H1 (cell line): Measurements from ENCODE around the gene GPR17. TPM values are rescaled to one million over a fixed set of nuclear protein-coding genes. Genes with fewer than 3 reads are reported as not detected.

ENCODE experiments used
- CTCF ChIA-PET: fragments of 300-600 bp; sonication (Branson Sonifier 250); formaldehyde crosslinking; loops from one replicate; lab custom pipeline; 2021; ENCODE audit not compliant: partially characterized antibody; lab: Charles Lee
- POLR2A ChIA-PET: fragments of 300-600 bp; sonication (Branson Sonifier 250); formaldehyde crosslinking; loops from one replicate; lab custom pipeline; 2021; ENCODE audit warnings: inconsistent platforms; ENCODE audit not compliant: partially characterized antibody; lab: Charles Lee
- DNase-seq, 2 experiments: peaks; one replicate each; pipeline versions ENCODE4 v3.0.0 to v3.0.0-alpha.2; 2010 to 2022; ENCODE audit warnings: low spot score in 2 of 2, low read depth in 1 of 2, mixed read lengths in 1 of 2
- FAIRE-seq: peaks from 2 replicates; lab custom pipeline; 2011; peaks lifted over from hg19 to GRCh38; lab: Jason Lieb, UNC
- H2AFZ ChIP-seq: 2 replicates; pipeline ENCODE4 v1.8.1; 2012; ENCODE audit warnings: low read length, inconsistent platforms
- H2AK5ac ChIP-seq: 2 replicates; pipeline ENCODE4 v1.6.1; 2013; ENCODE audit warnings: low read depth, low read length
- H2BK120ac ChIP-seq: replicated peaks from 2 replicates; pipeline ENCODE3; 2013; ENCODE audit warnings: low read depth, low read length, inconsistent platforms
- H2BK12ac ChIP-seq: 2 replicates; pipeline ENCODE4 v1.6.1; 2013; ENCODE audit warnings: low read depth, low read length
- H2BK15ac ChIP-seq: 2 replicates; pipeline ENCODE4 v1.6.1; 2013; ENCODE audit warnings: low read length
- H2BK20ac ChIP-seq: 2 replicates; pipeline ENCODE4 v1.6.1; 2013; ENCODE audit warnings: low read length
- H2BK5ac ChIP-seq: 2 replicates; pipeline ENCODE4 v1.6.1; 2013; ENCODE audit warnings: low read depth, low read length
- H3K14ac ChIP-seq: 2 replicates; pipeline ENCODE4 v1.6.1; 2013; ENCODE audit warnings: inconsistent platforms; ENCODE audit not compliant: insufficient read length
- H3K18ac ChIP-seq: 2 replicates; pipeline ENCODE4 v1.6.1; 2013; ENCODE audit warnings: low read length; ENCODE audit errors: extremely low read depth
- H3K23ac ChIP-seq: 2 replicates; pipeline ENCODE4 v1.6.1; 2013; ENCODE audit warnings: inconsistent platforms; ENCODE audit not compliant: insufficient read length
- H3K23me2 ChIP-seq: 2 replicates; pipeline ENCODE4 v1.6.1; 2013; ENCODE audit warnings: low read depth, low read length
- H3K27ac ChIP-seq: 2 replicates; pipeline ENCODE4 v1.6.1; 2011; ENCODE audit warnings: low read depth, low read length, inconsistent platforms
- H3K27me3 ChIP-seq, 4 experiments: replicated peaks in 1 of 4; 1 replicate in 1 of 4; 2 replicates in 3 of 4; pipeline versions ENCODE4 v1.6.1 to v1.8.1; 2011 to 2013; ENCODE audit warnings: low read length in 3 of 4, mild to moderate bottlenecking in 3 of 4, inconsistent platforms in 2 of 4, mixed read lengths in 2 of 4, moderate library complexity in 1 of 4; ENCODE audit not compliant: control insufficient read depth in 3 of 4, insufficient read depth in 3 of 4; ENCODE audit errors: extremely low read depth in 1 of 4
- H3K36me3 ChIP-seq, 4 experiments: 2 replicates each; pipeline versions ENCODE4 v1.6.1 to v1.8.1; 2011 to 2013; ENCODE audit warnings: mild to moderate bottlenecking in 4 of 4, low read length in 3 of 4, moderate library complexity in 2 of 4, control low read depth in 1 of 4, inconsistent platforms in 1 of 4; ENCODE audit not compliant: insufficient read depth in 4 of 4, control insufficient read depth in 2 of 4
- H3K4ac ChIP-seq: replicated peaks from 2 replicates; pipeline ENCODE3; 2013; ENCODE audit warnings: low read length, low read depth, mixed read lengths, inconsistent platforms; ENCODE audit not compliant: insufficient read length
- H3K4me1 ChIP-seq, 4 experiments: replicated peaks in 1 of 4; 1 replicate in 1 of 4; 2 replicates in 3 of 4; pipeline versions ENCODE4 v1.6.1 to v1.8.1; 2011 to 2013; ENCODE audit warnings: low read length in 3 of 4, inconsistent platforms in 2 of 4, mixed read lengths in 1 of 4; ENCODE audit not compliant: insufficient read depth in 4 of 4, control insufficient read depth in 3 of 4
- H3K4me2 ChIP-seq, 2 experiments: 2 replicates each; pipeline versions ENCODE4 v1.6.1 to v1.8.1; 2011 to 2013; ENCODE audit warnings: low read depth in 2 of 2, low read length in 2 of 2, control low read depth in 1 of 2, inconsistent platforms in 1 of 2, mild to moderate bottlenecking in 1 of 2; ENCODE audit not compliant: insufficient read depth in 1 of 2
- H3K4me3 ChIP-seq, 4 experiments: fragments of 200-600, 300-600 bp in 1 of 4; sonication (generic), shearing (Covaris generic), sonication (Bioruptor Twin) in 1 of 4; 2 replicates each; pipeline versions ENCODE4 v1.5.1 to v1.8.1; 2011 to 2016; ENCODE audit warnings: low read length in 4 of 4, low read depth in 3 of 4, control low read depth in 2 of 4, inconsistent platforms in 2 of 4, mild to moderate bottlenecking in 2 of 4, mixed read lengths in 1 of 4, moderate library complexity in 1 of 4; ENCODE audit not compliant: insufficient read depth in 2 of 4; ENCODE audit errors: extremely low read depth in 1 of 4
- H3K56ac ChIP-seq: replicated peaks from 2 replicates; pipeline ENCODE3; 2013; ENCODE audit warnings: low read depth, mild to moderate bottlenecking, mixed read lengths, low read length, inconsistent platforms; ENCODE audit not compliant: insufficient read length
- H3K79me1 ChIP-seq: 2 replicates; pipeline ENCODE4 v1.6.1; 2013; ENCODE audit warnings: low read depth, low read length, control low read depth
- H3K79me2 ChIP-seq, 2 experiments: 2 replicates each; pipeline versions ENCODE4 v1.6.1 to v1.8.1; 2012 to 2013; ENCODE audit warnings: low read length in 2 of 2, mild to moderate bottlenecking in 2 of 2, inconsistent platforms in 1 of 2; ENCODE audit not compliant: insufficient read depth in 2 of 2, control insufficient read depth in 1 of 2
- H3K9ac ChIP-seq, 4 experiments: replicated peaks in 1 of 4; 1 replicate in 1 of 4; 2 replicates in 3 of 4; pipeline versions ENCODE4 v1.6.1 to v1.8.1; 2011 to 2013; ENCODE audit warnings: low read depth in 3 of 4, low read length in 3 of 4, control low read depth in 2 of 4, mild to moderate bottlenecking in 2 of 4, moderate library complexity in 2 of 4, inconsistent platforms in 1 of 4; ENCODE audit errors: extremely low read depth in 1 of 4
- H3K9me3 ChIP-seq, 2 experiments: 2 replicates each; pipeline versions ENCODE4 v1.6.1 to v1.8.1; 2012 to 2013; ENCODE audit warnings: mild to moderate bottlenecking in 2 of 2, moderate library complexity in 2 of 2, control low read depth in 1 of 2, inconsistent platforms in 1 of 2, low read depth in 1 of 2, low read length in 1 of 2, mixed read lengths in 1 of 2; ENCODE audit not compliant: insufficient read depth in 2 of 2
- H4K20me1 ChIP-seq, 2 experiments: replicated peaks in 1 of 2; 2 replicates each; pipeline versions ENCODE3 to v1.8.1; 2011 to 2013; ENCODE audit warnings: inconsistent platforms in 2 of 2, low read length in 2 of 2, mild to moderate bottlenecking in 1 of 2; ENCODE audit not compliant: insufficient read depth in 2 of 2, control insufficient read depth in 1 of 2
- H4K5ac ChIP-seq: 2 replicates; pipeline ENCODE4 v1.6.1; 2013; ENCODE audit warnings: low read length, low read depth, mixed read lengths, inconsistent platforms; ENCODE audit not compliant: insufficient read length
- H4K8ac ChIP-seq: 2 replicates; pipeline ENCODE4 v1.8.0; 2013; ENCODE audit warnings: mild to moderate bottlenecking, moderate library complexity, low read length, inconsistent platforms; ENCODE audit not compliant: insufficient read depth; ENCODE audit errors: extremely low read depth
- H4K91ac ChIP-seq: replicated peaks from 2 replicates; pipeline ENCODE3; 2013; ENCODE audit warnings: low read length, mixed read lengths, inconsistent platforms; ENCODE audit not compliant: insufficient read length
- BCL11A ChIP-seq, 2 experiments: IDR thresholded peaks; one replicate each; pipeline ENCODE4 v1.6.1; 2011; ENCODE audit warnings: low read depth in 2 of 2, low read length in 2 of 2, mild to moderate bottlenecking in 2 of 2
- BRCA1 ChIP-seq: IDR thresholded peaks from 2 replicates; pipeline ENCODE4 v1.6.1; 2012; ENCODE audit warnings: low read depth, low read length, improper control_type of control experiment
- CHD2 ChIP-seq: IDR thresholded peaks from 2 replicates; pipeline ENCODE4 v1.6.1; 2012; ENCODE audit warnings: low read length, improper control_type of control experiment
- CREB1 ChIP-seq: IDR thresholded peaks from 2 replicates; pipeline ENCODE4 v1.6.1; 2012; ENCODE audit warnings: inconsistent platforms
- EP300 ChIP-seq, 2 experiments: IDR thresholded peaks; 1 replicate in 1 of 2; 2 replicates in 1 of 2; pipeline ENCODE4 v1.6.1; 2011 to 2012; ENCODE audit warnings: low read depth in 2 of 2, low read length in 2 of 2, mild to moderate bottlenecking in 2 of 2, borderline replicate concordance in 1 of 2, inconsistent platforms in 1 of 2, moderate library complexity in 1 of 2
- GABPA ChIP-seq: IDR thresholded peaks from 2 replicates; pipeline ENCODE4 v1.6.1; 2011; ENCODE audit warnings: mild to moderate bottlenecking, low read length, moderate library complexity, borderline replicate concordance; ENCODE audit not compliant: insufficient read depth
- GTF2F1 ChIP-seq: IDR thresholded peaks from 2 replicates; pipeline ENCODE4 v1.6.1; 2012; ENCODE audit warnings: low read depth, low read length, improper control_type of control experiment, borderline replicate concordance
- KDM4A ChIP-seq: IDR thresholded peaks from one replicate; pipeline ENCODE4 v1.7.1; 2012; ENCODE audit warnings: low read depth, mild to moderate bottlenecking, moderate library complexity, low read length, inconsistent platforms; ENCODE audit not compliant: severe bottlenecking
- NANOG ChIP-seq: IDR thresholded peaks from 2 replicates; pipeline ENCODE4 v1.6.1; 2011; ENCODE audit warnings: low read length, low read depth, mild to moderate bottlenecking, inconsistent platforms; ENCODE audit not compliant: insufficient read depth, poor library complexity, severe bottlenecking
- TCF12 ChIP-seq: IDR thresholded peaks from 2 replicates; pipeline ENCODE4 v1.6.1; 2011; ENCODE audit warnings: low read depth, mild to moderate bottlenecking, low read length
- WGBS, 2 experiments: shearing (Covaris generic) in 1 of 2; methylation state at CpG; one replicate each; pipeline versions ENCODE4 v1.1.6 to v1.1.7; 2013 to 2015; ENCODE audit warnings: low lambda C conversion rate in 2 of 2, mixed read lengths in 2 of 2, inconsistent platforms in 1 of 2, low coverage in 1 of 2, missing lambda C conversion rate in 1 of 2; ENCODE audit not compliant: insufficient replicate concordance in 2 of 2, insufficient coverage in 1 of 2, insufficient read length in 1 of 2; ENCODE audit errors: extremely low coverage in 1 of 2, missing lambda C conversion rate in 1 of 2; 5-methylcytosine and 5-hydroxymethylcytosine counted together
- polyA plus RNA-seq, 7 experiments: library from polyadenylated mRNA; depleted of rRNA in 3 of 7; stranded (reverse) in 5 of 7; unstranded in 2 of 7; fragments of >200 nt in 5 of 7; fragments of 200-250 nt in 2 of 7; gene quantifications; 1 replicate in 5 of 7; 2 replicates in 1 of 7; 4 replicates in 1 of 7; pipeline versions ENCODE4 v1.2.1 to v1.2.3, GENCODE V29; 2011 to 2013; ENCODE audit warnings: missing spikeins in 2 of 7, mixed read lengths in 2 of 7
- total RNA-seq: library from RNA; stranded (reverse); fragmentation: NEBNext Ultra II Directional; extraction: Animal tissue kit (Norgen Biotek cat#: 25700); gene quantifications from 2 replicates; pipeline ENCODE4 v1.2.1, GENCODE V29; 2021
- TF ChIP-seq, protein P1 (sequence below): IDR thresholded peaks from 2 replicates; pipeline ENCODE4 v1.6.1; 2011; ENCODE audit warnings: low read length, improper control_type of control experiment

GPR17 gene
- total and polyA plus RNA-seq, 2 of the 8 experiments (the other 6 are each of a cell fraction or from before 2014, with no cell fraction given) = 0.03 TPM; not detected in 1

DNA sequence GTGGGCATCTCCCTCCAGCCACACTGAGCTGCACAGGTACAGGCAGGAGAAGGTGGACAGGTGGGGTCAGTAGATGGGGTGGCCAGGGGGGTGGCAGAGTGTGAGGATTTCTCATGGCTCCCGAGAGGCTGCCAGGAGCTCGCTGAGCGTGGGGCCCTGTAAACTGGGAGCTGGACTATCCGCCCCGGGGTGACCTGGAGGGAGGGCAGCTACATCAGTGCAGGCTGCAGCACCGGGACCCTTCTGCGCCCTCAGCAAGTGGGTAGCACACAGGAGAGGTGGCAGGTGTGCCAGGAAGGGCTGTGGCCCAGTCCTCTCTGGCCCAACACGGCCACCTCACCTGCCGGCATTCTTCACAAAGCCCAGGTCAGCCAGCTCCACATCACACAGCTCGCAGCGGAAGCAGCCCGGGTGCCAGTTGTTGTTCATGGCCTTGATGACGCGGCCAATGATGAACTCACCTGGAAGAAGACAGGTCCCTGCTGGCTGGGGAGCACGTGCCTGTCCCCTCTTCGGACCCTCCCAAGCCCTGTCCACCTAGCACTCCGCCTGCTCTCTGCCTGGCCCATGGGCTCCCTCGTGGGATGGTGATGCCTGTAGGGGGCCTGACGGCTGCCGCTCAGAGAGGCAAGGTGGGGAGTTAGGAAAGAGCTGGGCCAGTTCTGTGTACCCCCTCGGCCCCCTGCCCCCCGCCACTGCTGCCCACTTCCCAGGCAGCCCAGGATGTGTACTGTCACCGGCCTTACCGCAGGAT is 8.3 kb downstream of the GPR17 start:
- FAIRE-seq (no peak), DNase-seq (no peak)
- no peak overlapping the region for H3K4me2 ChIP-seq
- no peak overlapping the region for H4K5ac ChIP-seq
- no peak overlapping the region for H2BK12ac ChIP-seq
- no peak overlapping the region for H2BK5ac ChIP-seq
- ChIA-PET POLR2A (interaction anchor here (1.0 kb wide), 1 partner anchor 48 kb away, joined by 3 read pairs; no protein-coding TSS in a partner anchor), CTCF (interaction anchor here (0.6 to 13.7 kb wide), 6 partner anchors 14 to 112 kb away, joined by 3 to 160 read pairs (median 22); partner anchors contain the start of gene LIMS2)
- no peak overlapping the region for H3K56ac ChIP-seq
- H3K36me3 ChIP-seq = no peaks in the 10 kb centered on the region
- H2AK5ac ChIP-seq = no peak overlapping the region
- H3K23me2 ChIP-seq = no peaks in the 10 kb centered on the region
- H3K4me3 ChIP-seq = no peak overlapping the region
- H4K20me1 ChIP-seq = peaks cover 0 to 1% of the 10 kb centered on the region in 2 experiments
- H3K9ac ChIP-seq = no peak overlapping the region
- no peak overlapping the region for H3K18ac ChIP-seq
- H2BK15ac ChIP-seq = no peak overlapping the region
- no peak overlapping the region for H2BK120ac ChIP-seq
- H3K4me1 ChIP-seq = no peaks in the 10 kb centered on the region; a peak in 3 of 7 replicates
- H3K14ac ChIP-seq = no peak overlapping the region
- no peak overlapping the region for H3K4ac ChIP-seq
- no peaks in the 10 kb centered on the region for H3K79me1 ChIP-seq
- H4K91ac ChIP-seq = no peak overlapping the region
- 92% methylated on average over 22 of the region's 24 CpGs; no CpG with 5 or more reads in 1 of the 2 experiments for WGBS, 2 experiments
- no peaks in the 10 kb centered on the region for H3K27me3 ChIP-seq
- no peak overlapping the region for H3K23ac ChIP-seq
- H3K79me2 ChIP-seq = no peaks in the 10 kb centered on the region
- no peaks in the 10 kb centered on the region for H3K9me3 ChIP-seq
- no peak overlapping the region for H2BK20ac ChIP-seq
- H3K27ac ChIP-seq = no peak overlapping the region
- no peak overlapping the region for H2AFZ ChIP-seq
- 0 out of 2 replicates have a peak overlapping the region, but pooled peaks have one; percentile 59 for H4K8ac ChIP-seq
- no peak for TF ChIP-seq BCL11A (IDR thresholded peaks at IDR 0.05; ENCODE audit: low read depth in 2 of 2, low read length in 2 of 2)
- no peak for TF ChIP-seq KDM4A
- TF ChIP-seq CREB1 = no peak
- TF ChIP-seq NANOG = no peak
- no peak for TF ChIP-seq CHD2
- TF ChIP-seq, protein P1, sequence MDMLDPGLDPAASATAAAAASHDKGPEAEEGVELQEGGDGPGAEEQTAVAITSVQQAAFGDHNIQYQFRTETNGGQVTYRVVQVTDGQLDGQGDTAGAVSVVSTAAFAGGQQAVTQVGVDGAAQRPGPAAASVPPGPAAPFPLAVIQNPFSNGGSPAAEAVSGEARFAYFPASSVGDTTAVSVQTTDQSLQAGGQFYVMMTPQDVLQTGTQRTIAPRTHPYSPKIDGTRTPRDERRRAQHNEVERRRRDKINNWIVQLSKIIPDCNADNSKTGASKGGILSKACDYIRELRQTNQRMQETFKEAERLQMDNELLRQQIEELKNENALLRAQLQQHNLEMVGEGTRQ = no peak
- TF ChIP-seq TCF12 = no peak
- TF ChIP-seq GABPA = no peak
- TF ChIP-seq GTF2F1 = no peak
- TF ChIP-seq BRCA1 = no peak
- no peak for TF ChIP-seq EP300 (IDR thresholded peaks at IDR 0.05; ENCODE audit: borderline replicate concordance in 1 of 2, low read depth in 2 of 2, low read length in 2 of 2)
